Dermis blood vessel endothelial cell (primary cell): ENCODE data around the gene LIPE. TPM values are rescaled to one million over a fixed set of nuclear protein-coding genes. Genes with fewer than 3 reads are reported as not detected.

ENCODE experiments used
- DNase-seq: peaks from one replicate; pipeline ENCODE4 v3.0.0; 2010
- total RNA-seq: library from RNA; depleted of rRNA; stranded (reverse); fragments of >200 nt; gene quantifications from 2 replicates; pipeline ENCODE4 v1.2.3, GENCODE V29; 2014

Gene LIPE
- total RNA-seq, 1 donor from 2014 or later = 12.1 TPM

DNA sequence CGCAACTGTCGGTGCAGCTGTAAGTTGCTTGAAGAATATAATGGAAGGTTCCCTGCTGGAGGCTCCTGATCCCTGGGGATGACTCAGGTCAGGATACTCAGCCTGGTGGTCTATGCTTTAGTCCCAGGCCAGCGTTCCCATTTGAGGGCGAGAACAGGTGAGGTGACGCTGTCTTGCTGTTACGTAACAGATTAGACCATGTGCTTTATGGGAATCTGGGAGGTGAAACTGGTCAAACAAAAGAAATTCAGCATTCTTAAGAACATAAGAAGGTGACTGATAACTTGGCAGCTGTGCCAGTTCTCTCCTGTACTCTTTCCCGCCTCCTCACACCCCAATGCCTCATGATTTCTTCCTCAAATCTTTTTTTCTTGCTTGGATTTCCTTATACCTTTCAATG, 15.6 kb upstream of the LIPE start, which contains the start of gene CXCL17:
CXCL17 (minus strand) TSS at position 114 of the 400 bp plus-strand sequence. CDS start 114 bp downstream, outside the sequence.
- DNase-seq = no peak

GRCh38 chr19:42441049-42441445, 13.9 kb upstream of the LIPE start:
- no peak for DNase-seq

- DNase-seq = peak; percentile 86
Observed at GRCh38 chr19:42440357-42441048, 13.3 kb upstream of the LIPE start.

DNA sequence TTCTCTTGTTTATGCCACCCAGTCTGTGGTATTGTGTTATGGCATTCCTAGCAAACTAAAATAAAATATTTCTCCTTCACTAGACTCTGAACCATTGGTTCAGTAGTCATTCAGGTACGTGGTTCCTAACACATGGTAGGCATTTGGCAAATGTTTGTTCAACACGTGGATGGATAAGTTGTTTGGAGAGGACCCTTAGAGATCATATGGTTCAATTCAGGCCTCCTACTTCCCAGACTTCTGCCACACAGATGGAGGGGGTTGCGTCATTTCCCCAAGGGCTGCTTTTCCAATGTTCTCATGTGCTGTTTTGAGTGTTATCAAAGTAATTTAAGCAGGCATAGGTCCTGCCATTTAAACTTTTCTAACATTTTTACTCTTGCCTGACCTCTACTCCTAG, 8.8 kb upstream of the LIPE start:
- no peak for DNase-seq

DNA sequence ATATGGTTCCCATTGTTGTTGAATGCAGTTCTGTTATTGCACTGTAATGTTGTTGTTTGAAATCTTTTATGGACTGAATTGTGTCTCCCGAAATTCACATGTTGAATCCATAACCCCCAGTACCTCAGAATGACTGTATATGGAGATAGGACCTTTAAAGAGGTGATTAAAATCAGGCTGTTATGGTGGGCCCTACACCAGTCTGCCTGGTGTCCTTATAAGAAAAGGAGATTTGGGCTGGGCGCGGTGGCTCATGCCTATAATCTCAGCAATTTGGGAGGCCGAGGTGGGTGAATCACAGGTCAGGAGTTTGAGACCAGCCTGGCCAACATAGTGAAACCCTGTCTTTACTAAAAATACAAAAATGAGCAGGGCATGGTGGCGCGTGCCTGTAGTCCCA, 8.1 kb upstream of the LIPE start:
- no peak for DNase-seq

- DNase-seq = peak; percentile 88
Observed at GRCh38 chr19:42433503-42434260, 6.5 kb upstream of the LIPE start.

DNA sequence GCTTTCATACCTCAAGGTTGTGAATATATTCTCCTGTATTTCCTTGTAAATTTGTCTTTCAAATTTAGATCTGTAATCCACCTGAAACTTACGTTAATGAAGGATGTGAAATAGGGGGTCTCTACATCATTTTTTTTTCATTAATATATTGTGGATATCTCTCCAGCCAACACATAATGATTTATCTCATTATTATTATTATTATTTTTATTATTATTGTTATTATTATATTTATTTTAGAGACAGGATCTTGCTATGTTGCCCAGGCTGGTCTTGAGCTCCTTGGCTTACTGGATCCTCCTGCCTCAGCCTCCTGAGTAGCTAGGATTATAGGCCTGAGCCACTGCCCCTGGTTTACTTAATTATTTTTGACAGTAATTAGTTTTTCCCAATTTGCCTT, 4.3 kb upstream of the LIPE start:
- DNase-seq = no peak

DNA sequence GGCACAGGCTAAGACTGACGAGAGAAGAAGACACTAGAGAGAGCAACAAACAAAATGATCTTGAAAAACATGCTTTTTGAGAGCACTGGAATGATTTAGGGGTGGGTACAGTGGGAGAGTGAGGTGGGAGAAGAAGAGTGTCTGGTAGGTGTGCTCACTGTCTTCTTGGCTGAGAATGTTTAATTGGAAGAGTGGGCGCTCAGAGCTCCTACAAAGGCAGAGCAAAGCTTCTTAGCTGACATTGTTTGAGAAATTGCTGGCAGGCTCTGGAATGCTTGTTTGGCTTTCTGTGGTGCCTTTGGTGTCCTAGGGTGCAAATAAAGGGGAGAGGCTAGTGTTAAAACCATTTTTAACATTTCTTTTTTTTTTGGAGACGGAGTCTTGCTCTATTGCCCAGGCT, 1.5 kb upstream of the LIPE start:
- DNase-seq = no peak

DNA sequence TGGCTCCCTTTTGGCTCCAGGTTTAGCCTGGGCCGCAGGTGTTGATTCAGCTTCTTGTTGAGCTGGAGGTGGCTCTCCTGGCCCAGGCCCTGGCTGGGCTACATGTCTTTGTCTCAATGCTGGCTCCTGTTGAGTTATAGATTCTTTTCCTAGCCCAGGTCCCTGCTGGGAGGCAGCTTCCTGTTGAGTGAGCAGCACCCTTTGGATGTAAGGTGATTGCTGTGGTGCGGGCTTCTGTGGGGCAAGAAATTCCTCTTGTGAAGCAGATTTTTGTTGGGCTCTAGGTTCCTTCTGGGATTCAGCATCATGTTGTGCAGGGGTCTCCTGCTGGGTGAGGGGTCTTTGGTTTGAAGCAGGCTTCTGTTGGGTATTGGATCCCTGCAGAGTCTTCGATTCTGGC, 545 bp downstream of the LIPE start:
- no peak for DNase-seq

GRCh38 chr19:42424712-42425131, 2.5 kb downstream of the LIPE start:
- no peak for DNase-seq

GRCh38 chr19:42424345-42424707, 2.9 kb downstream of the LIPE start:
- no peak for DNase-seq

DNA sequence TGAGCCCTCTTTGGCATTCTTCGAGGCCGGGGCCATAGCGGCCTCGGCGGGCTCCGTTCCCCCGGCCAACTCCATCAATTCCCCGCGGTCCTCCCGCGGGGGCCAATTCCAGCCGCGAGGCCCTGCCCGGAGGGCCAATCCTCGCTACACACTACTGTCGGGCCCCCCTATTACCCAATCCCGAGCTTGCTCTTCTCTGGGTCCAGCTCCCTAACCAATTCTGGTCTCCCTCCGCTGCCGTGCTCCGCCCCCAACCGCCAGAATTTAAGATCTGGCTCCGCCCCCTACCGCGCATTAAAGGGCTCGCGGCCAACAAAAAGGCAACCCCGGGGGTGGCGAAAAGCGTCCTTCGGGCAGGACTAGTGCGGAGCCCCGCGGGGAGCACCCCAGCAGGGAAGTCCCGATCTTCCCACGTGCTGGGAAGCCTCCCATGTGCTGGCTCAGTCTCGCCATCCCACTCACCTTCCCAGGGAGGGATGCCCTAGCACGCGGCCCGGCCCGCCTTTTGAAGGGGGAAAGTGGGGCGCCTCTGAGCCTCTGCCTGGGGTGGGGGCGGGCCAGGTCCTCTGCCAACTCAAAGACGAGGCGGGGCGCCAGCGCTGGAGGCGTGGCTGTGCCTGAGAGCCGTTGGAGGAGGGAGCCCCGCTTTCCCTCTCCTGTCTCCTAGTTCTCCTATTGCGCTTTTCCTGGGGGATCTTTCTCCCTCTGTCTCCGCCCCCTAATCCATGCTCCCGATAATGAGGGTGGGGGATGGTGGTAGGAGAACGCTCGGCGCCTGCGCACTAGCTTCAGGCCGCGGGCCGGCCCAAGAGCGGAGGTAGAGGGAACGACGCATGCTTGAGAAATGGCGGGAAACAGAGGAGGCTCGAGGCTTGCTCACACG, 3.5 kb downstream of the LIPE start:
- peak; percentile 94 for DNase-seq

GRCh38 chr19:42422901-42423461, 4.2 kb downstream of the LIPE start:
- peak; percentile 50 for DNase-seq

DNA sequence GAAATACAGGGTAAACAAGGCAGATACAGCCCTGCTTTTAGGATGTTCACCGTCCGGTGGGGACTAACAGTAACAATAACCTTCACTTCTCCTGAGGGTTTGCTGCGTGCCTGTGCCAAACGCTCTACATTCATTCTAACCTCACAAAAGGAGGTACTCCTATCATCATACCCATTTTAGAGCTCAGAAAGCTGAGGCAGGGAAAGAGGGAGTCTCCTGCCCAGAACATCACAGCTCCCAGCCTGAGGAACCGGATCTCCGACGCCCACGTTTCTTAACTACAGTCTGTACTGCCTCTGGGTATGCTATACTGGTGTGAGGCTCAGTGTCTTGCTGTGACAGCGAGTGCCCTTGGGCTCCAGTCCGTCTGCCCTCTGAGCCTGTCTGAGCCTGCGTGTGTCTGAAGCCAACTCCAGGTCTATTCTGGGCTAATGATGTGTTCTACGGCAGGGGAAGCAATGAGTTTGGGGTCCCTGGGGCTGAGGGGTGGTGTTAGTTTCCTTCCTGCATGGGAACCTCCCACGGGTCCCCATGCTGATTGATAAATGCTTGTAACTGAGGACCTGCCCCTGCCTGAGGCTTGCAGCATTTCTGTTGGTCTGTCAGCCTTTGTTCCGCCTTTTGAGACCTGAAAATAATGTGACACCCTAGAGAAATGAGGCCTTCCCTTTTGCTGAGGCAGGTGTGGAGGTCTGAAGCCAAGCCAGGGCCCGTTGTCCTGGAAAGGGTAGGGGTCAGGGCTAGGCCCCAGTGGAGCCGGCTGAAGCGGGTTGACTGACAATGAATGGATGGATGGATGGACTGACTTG, 4.9 kb downstream of the LIPE start:
- no peak for DNase-seq

DNA sequence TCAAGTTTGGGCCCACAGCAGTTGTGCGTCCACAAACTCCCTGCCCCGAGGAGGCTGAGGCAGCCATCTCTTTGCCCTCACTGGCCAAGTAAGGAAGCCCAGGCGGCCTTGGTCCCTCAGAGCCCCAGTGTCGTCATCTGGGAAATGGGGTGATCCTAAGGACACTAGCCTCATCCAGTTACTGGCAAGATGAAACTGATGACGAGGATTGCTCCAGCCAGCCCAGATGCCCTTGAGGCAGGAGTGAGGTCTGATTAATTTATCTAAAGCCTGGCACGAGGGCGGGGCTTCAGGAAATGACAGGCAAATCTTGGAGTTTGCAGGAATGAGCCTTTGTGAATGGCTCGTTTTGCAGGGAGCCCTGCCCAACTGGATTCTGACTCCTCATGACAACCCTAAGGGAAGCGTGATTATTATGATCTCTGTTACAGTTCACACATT, 5.6 kb downstream of the LIPE start:
- DNase-seq = peak; percentile 64

GRCh38 chr19:42421101-42421500, 6.1 kb downstream of the LIPE start:
- no peak for DNase-seq

GRCh38 chr19:42420055-42420544, 7.1 kb downstream of the LIPE start:
- peak; percentile 75 for DNase-seq

DNA sequence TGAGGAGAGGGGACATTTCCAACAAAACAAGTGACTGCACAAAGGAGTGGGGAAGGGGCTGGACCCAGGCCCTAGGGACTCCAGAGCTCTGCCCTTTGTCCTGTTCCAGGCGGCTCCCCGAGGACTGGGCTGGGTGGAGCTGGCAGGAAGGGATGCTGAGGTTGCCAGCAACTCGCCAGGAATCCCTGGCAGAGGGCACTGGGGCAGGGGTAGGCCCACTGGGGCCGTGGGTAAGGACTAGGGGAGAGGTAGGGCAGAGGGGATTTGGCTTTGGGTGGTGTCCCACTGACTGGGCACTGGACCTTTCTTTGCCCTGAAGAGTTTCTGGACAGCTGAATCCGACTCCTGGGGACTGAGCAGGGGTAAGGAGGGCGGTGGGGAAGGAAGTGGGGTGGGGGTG, 7.9 kb downstream of the LIPE start:
- no peak for DNase-seq

- no peak for DNase-seq
Observed at GRCh38 chr19:42412661-42413076, 14.5 kb downstream of the LIPE start.

DNA sequence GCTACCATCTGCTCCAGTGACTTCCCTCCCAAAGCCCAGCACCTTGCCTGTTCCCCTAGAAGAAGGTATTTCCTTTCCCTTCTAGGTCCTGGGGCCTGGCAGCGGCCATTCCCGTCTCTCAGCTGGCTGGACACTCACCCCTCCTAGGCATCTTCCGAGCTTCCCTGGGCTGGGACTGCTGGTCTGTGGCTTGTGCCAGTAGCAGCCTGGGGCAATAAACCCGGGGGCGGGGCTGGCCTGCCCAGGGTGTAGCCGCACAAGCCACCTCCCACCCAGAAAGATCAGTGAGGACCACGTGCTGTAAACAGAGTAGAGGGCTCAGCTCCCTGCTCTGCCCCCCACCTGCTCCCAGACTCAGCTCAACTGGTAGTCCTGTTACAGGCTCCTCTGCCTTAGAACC, 15.0 kb downstream of the LIPE start:
- DNase-seq = no peak

DNA sequence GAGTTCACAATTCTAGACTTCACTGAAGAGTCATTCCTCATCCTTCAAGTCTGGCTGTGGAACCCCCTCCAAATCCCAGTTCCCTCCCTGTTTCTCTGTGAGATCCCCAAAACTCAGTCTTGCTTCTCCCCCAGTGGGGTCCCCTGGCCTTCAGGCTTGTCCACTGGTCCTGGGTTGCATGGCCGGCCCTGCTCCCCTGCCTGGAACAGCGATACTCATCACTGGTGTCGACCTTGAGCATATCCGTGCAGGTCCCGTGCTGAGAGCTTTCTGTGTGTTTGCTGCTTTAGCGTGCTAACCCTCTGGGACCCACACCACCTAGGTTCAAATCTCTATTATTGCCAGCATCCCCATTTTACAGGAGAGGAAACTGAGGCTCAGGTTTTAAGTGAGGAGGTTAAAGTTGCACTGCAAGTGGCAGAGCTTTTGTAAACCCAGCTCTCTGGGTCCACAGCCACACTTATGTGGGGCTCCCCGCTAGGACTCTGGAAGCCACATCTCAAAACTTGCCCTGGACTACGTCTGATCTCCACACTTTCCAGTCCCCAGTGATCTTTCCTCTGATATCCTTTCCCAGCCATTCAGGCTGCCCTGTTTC, 15.5 kb downstream of the LIPE start:
- DNase-seq = no peak
